IMR-90 (cell line): Measurements from ENCODE around the gene GZMM. TPM values are rescaled to one million over a fixed set of nuclear protein-coding genes. Genes with fewer than 3 reads are reported as not detected.

Experiments
- ATAC-seq: fragments of 200-7000 bp; cut with Tn5 transposase; 2 replicates; pipeline ENCODE4 v1.9.1; 2020; ENCODE audit warnings: low read depth, mild to moderate bottlenecking, moderate library complexity
- BruUV-seq: library from RNA; stranded (reverse); fragments of 400-500 nt; replicated peaks from 2 replicates; lab custom pipeline; 2021; lab: Mats Ljungman, UMichigan
- CTCF ChIA-PET: fragments of 300-600 bp; formaldehyde crosslinking; extraction: SDS; loops from one replicate; lab custom pipeline; 2021; ENCODE audit warnings: antibody characterized with exemption; lab: Yijun Ruan, JAX
- POLR2A ChIA-PET: fragments of 300-600 bp; sonication (Branson Sonifier 250); formaldehyde crosslinking; loops from one replicate; lab custom pipeline; 2022; ENCODE audit warnings: antibody characterized with exemption; ENCODE audit not compliant: unreplicated experiment; lab: Charles Lee
- DNase-seq: peaks from one replicate; pipeline ENCODE4 v3.0.0; 2013
- H2AFZ ChIP-seq: replicated peaks from 2 replicates; pipeline ENCODE3; 2013; ENCODE audit warnings: low read length, mild to moderate bottlenecking; ENCODE audit not compliant: poor library complexity
- H2AK5ac ChIP-seq: 2 replicates; pipeline ENCODE4 v1.6.1; 2013; ENCODE audit warnings: low read depth, low read length, inconsistent platforms
- H2AK9ac ChIP-seq: replicated peaks from 2 replicates; pipeline ENCODE3; 2013; ENCODE audit warnings: mild to moderate bottlenecking, low read depth, low read length, moderate library complexity; ENCODE audit not compliant: poor library complexity
- H2BK120ac ChIP-seq: 2 replicates; pipeline ENCODE4 v1.6.1; 2013; ENCODE audit warnings: low read depth, low read length, inconsistent platforms
- H2BK15ac ChIP-seq: 3 replicates; pipeline ENCODE4 v1.6.1; 2013; ENCODE audit warnings: low read depth, low read length, inconsistent platforms
- H2BK20ac ChIP-seq: 2 replicates; pipeline ENCODE4 v1.6.1; 2013; ENCODE audit warnings: low read depth, mild to moderate bottlenecking, inconsistent platforms, low read length, moderate library complexity
- H2BK5ac ChIP-seq: 2 replicates; pipeline ENCODE4 v1.6.1; 2013; ENCODE audit warnings: mild to moderate bottlenecking, low read depth, low read length, inconsistent platforms; ENCODE audit not compliant: poor library complexity, severe bottlenecking
- H3K14ac ChIP-seq: replicated peaks from 2 replicates; pipeline ENCODE4 v1.6.1; 2013; ENCODE audit warnings: low read depth, low read length, inconsistent platforms
- H3K18ac ChIP-seq: 2 replicates; pipeline ENCODE4 v1.6.1; 2013; ENCODE audit warnings: low read depth, low read length, control low read depth
- H3K23ac ChIP-seq: 2 replicates; pipeline ENCODE4 v1.6.1; 2013; ENCODE audit warnings: low read depth, low read length, inconsistent platforms
- H3K27ac ChIP-seq: 2 replicates; pipeline ENCODE4 v1.5.1; 2013; ENCODE audit warnings: mild to moderate bottlenecking, control low read depth, low read length; ENCODE audit not compliant: insufficient read depth
- H3K27me3 ChIP-seq: 2 replicates; pipeline ENCODE4 v1.6.1; 2013; ENCODE audit warnings: low read length; ENCODE audit not compliant: control insufficient read depth, insufficient read depth
- H3K36me3 ChIP-seq: 2 replicates; pipeline ENCODE4 v1.6.1; 2013; ENCODE audit warnings: low read length, mixed read lengths; ENCODE audit not compliant: control insufficient read depth, insufficient read depth
- H3K4ac ChIP-seq: 2 replicates; pipeline ENCODE4 v1.6.1; 2013; ENCODE audit warnings: low read depth, low read length, inconsistent platforms
- H3K4me1 ChIP-seq: 2 replicates; pipeline ENCODE4 v1.6.1; 2013; ENCODE audit warnings: low read length, mixed read lengths; ENCODE audit not compliant: control insufficient read depth, insufficient read depth
- H3K4me2 ChIP-seq: 2 replicates; pipeline ENCODE4 v1.6.1; 2013; ENCODE audit warnings: low read depth, mild to moderate bottlenecking, control low read depth, low read length, moderate library complexity
- H3K4me3 ChIP-seq: 2 replicates; pipeline ENCODE4 v1.5.1; 2013; ENCODE audit warnings: low read depth, mild to moderate bottlenecking, control low read depth, low read length, moderate library complexity; ENCODE audit not compliant: insufficient read depth
- H3K56ac ChIP-seq: 2 replicates; pipeline ENCODE4 v1.6.1; 2013; ENCODE audit warnings: low read length, inconsistent platforms; ENCODE audit not compliant: insufficient read depth; ENCODE audit errors: extremely low read depth
- H3K79me1 ChIP-seq, 2 experiments: 2 replicates each; pipeline ENCODE4 v1.6.1; 2013; ENCODE audit warnings: low read length in 2 of 2, inconsistent platforms in 1 of 2, low read depth in 1 of 2
- H3K9ac ChIP-seq: 2 replicates; pipeline ENCODE4 v1.6.1; 2013; ENCODE audit warnings: low read depth, low read length, control low read depth
- H3K9me1 ChIP-seq: 2 replicates; pipeline ENCODE4 v1.6.1; 2013; ENCODE audit warnings: low read length, inconsistent platforms; ENCODE audit not compliant: insufficient read depth
- H3K9me3 ChIP-seq: 2 replicates; pipeline ENCODE4 v1.6.1; 2013; ENCODE audit warnings: low read length; ENCODE audit not compliant: control insufficient read depth, insufficient read depth
- H4K20me1 ChIP-seq: 2 replicates; pipeline ENCODE4 v1.6.1; 2013; ENCODE audit warnings: low read length, inconsistent platforms; ENCODE audit not compliant: insufficient read depth
- H4K5ac ChIP-seq: 2 replicates; pipeline ENCODE4 v1.6.1; 2013; ENCODE audit warnings: mild to moderate bottlenecking, low read depth, low read length, control low read depth
- H4K8ac ChIP-seq, 2 experiments: 2 replicates each; pipeline ENCODE4 v1.6.1; 2013; ENCODE audit warnings: low read depth in 2 of 2, low read length in 2 of 2, control low read depth in 1 of 2, inconsistent platforms in 1 of 2
- H4K91ac ChIP-seq: 2 replicates; pipeline ENCODE4 v1.6.1; 2013; ENCODE audit warnings: low read depth, low read length, inconsistent platforms; ENCODE audit not compliant: insufficient read depth
- FOS ChIP-seq: fragments of 150-350 bp; IDR thresholded peaks from 2 replicates; pipeline ENCODE4 v1.6.1; 2016; ENCODE audit warnings: low read depth, low read length
- RAD21 ChIP-seq: IDR thresholded peaks from 2 replicates; pipeline ENCODE4 v1.6.1; 2012; ENCODE audit warnings: low read length, improper control_type of control experiment
- RCOR1 ChIP-seq: IDR thresholded peaks from 2 replicates; pipeline ENCODE4 v1.6.1; 2012; ENCODE audit warnings: mild to moderate bottlenecking, low read length, improper control_type of control experiment; ENCODE audit not compliant: insufficient replicate concordance
- RFX5 ChIP-seq: IDR thresholded peaks from 2 replicates; pipeline ENCODE4 v1.8.0; 2012; ENCODE audit warnings: low read depth, mild to moderate bottlenecking, low read length, moderate library complexity
- SMC3 ChIP-seq: fragments of 150-350 bp; IDR thresholded peaks from 2 replicates; pipeline ENCODE4 v1.6.1; 2016; ENCODE audit warnings: low read depth, mild to moderate bottlenecking, antibody characterized with exemption, low read length, moderate library complexity
- WGBS, 2 experiments: methylation state at CpG; one replicate each; pipeline versions ENCODE4 v1.1.5 to v1.1.7; 2013; ENCODE audit warnings: missing lambda C conversion rate in 2 of 2; ENCODE audit not compliant: insufficient read length in 1 of 2; ENCODE audit errors: extremely low coverage in 2 of 2; 5-methylcytosine and 5-hydroxymethylcytosine counted together
- dilution Hi-C: fragments of 300-500 bp; cut with HindIII; formaldehyde crosslinking; loops from one replicate; pipeline ENCODE4 v1.14.3; 2018; ENCODE audit warnings: low sequenced_read_pairs; ENCODE audit not compliant: unreplicated experiment
- in situ Hi-C: fragments of 300-500 bp; cut with MboI; formaldehyde crosslinking; loops from 3 replicates; pipeline ENCODE4 v1.14.3; 2019; ENCODE audit warnings: low sequenced_read_pairs, inconsistent platforms, mixed read lengths
- intact Hi-C: fragments of 100-400 bp; cut with micrococcal nuclease; formaldehyde crosslinking; loops from 2 replicates; pipeline ENCODE4 v1.10.0; 2022
- polyA plus RNA-seq, 3 experiments: library from polyadenylated mRNA; depleted of rRNA; stranded (reverse); fragments of >200 nt; gene quantifications; 2 replicates each; pipeline ENCODE4 v1.2.3, GENCODE V29; 2012; ENCODE audit warnings: low replicate concordance in 1 of 3
- total RNA-seq: library from RNA; depleted of rRNA; stranded (reverse); fragments of >200 nt; gene quantifications from 2 replicates; pipeline ENCODE4 v1.2.3, GENCODE V29; 2012
- TF ChIP-seq, protein P1 (sequence below): conservative IDR thresholded peaks from 2 replicates; pipeline ENCODE4 v1.5.1; 2012; ENCODE audit warnings: mild to moderate bottlenecking, low read depth, low read length, improper control_type of control experiment
- TF ChIP-seq, protein P2 (sequence below): fragments of 150-350 bp; IDR thresholded peaks from 2 replicates; pipeline ENCODE4 v1.6.1; 2017; ENCODE audit warnings: mild to moderate bottlenecking, antibody characterized with exemption, low read length, low read depth
- TF ChIP-seq, protein P3 (sequence below): fragments of 150-350 bp; IDR thresholded peaks from 2 replicates; pipeline ENCODE4 v1.6.1; 2016; ENCODE audit warnings: low read depth, mild to moderate bottlenecking, low read length, moderate library complexity, borderline replicate concordance

GZMM gene
- total and polyA plus RNA-seq, 2 of the 4 experiments (the other 2 are of a cell fraction) = 0.24 TPM; not detected in 1

DNA sequence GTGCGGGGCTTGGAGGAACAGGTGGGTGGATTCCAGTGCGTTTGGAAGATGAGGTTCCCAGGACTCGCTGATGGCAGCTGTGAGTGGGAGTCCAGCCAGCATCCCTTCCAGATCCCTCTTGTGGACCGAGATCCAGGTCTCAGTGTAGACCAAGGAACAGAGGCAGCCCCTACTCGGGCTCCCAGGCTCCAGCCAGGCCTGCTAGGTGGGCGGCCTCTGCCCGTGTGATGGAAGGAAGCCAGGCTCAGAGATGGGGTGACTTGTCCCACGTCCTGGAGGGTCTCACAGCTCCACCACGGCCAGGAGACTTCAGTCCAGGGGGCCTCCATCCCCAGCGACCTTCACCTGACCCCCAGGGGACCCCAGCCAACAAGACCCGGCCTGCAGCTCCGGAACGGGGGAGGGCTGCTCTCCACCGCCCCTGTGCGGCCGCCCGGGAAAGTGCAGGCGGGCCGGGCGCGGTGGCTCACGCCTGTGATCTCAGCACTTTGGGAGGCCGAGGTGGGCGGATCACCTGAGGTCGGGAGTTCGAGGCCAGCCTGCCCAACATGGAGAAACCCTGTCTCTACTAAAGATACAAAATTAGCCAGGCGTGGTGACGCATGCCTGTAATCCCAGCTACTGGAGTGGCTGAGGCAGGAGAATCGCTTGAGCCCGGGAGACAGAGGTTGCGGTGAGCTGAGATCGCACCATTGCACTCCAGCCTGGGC is 48.3 kb upstream of the GZMM start:
- Histone ChIP-seq H4K91ac (no peak overlapping the region), H2AK5ac (no peak overlapping the region), H3K4me1 (no peaks in the 10 kb centered on the region; the same call in 1 of the 2 replicates), H3K9ac (no peak overlapping the region), H3K27me3 (peaks cover 32% of the 10 kb centered on the region), H3K9me1 (no peaks in the 10 kb centered on the region), H2BK120ac (no peak overlapping the region), H3K23ac (no peak overlapping the region), H3K4ac (no peak overlapping the region), H3K4me3 (no peak overlapping the region), H2BK15ac (no peak overlapping the region), H2BK5ac (no peak overlapping the region), H4K20me1 (no peaks in the 10 kb centered on the region), H3K4me2 (no peak overlapping the region), H4K5ac (no peak overlapping the region), H2BK20ac (no peak overlapping the region), H3K9me3 (no peaks in the 10 kb centered on the region), H2AK9ac (peak overlapping the region; percentile 55), H4K8ac (no peak overlapping the region), H3K18ac (no peak overlapping the region), H2AFZ (peak overlapping the region; percentile 78), H3K79me1 (no peaks in the 10 kb centered on the region), H3K56ac (no peak overlapping the region), H3K27ac (no peak overlapping the region), H3K36me3 (no peaks in the 10 kb centered on the region), H3K14ac (no peak overlapping the region)
- intact Hi-C loops = no loop called here
- DNase-seq (peak; percentile 39), ATAC-seq (peak; percentile 78)
- CTCF ChIA-PET = interaction anchor here (0.9 kb wide), 1 partner anchor 11 kb away, joined by 8 read pairs; no protein-coding TSS in a partner anchor
- POLR2A ChIA-PET = no interaction called here
- in situ Hi-C loops = no loop called here
- dilution Hi-C loops = no loop called here
- BruUV-seq = no TSS peak
- TF ChIP-seq, protein P1, sequence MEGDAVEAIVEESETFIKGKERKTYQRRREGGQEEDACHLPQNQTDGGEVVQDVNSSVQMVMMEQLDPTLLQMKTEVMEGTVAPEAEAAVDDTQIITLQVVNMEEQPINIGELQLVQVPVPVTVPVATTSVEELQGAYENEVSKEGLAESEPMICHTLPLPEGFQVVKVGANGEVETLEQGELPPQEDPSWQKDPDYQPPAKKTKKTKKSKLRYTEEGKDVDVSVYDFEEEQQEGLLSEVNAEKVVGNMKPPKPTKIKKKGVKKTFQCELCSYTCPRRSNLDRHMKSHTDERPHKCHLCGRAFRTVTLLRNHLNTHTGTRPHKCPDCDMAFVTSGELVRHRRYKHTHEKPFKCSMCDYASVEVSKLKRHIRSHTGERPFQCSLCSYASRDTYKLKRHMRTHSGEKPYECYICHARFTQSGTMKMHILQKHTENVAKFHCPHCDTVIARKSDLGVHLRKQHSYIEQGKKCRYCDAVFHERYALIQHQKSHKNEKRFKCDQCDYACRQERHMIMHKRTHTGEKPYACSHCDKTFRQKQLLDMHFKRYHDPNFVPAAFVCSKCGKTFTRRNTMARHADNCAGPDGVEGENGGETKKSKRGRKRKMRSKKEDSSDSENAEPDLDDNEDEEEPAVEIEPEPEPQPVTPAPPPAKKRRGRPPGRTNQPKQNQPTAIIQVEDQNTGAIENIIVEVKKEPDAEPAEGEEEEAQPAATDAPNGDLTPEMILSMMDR = peak; percentile 54
- TF ChIP-seq RFX5 = no peak
- no peak for TF ChIP-seq FOS
- TF ChIP-seq RAD21 = peak; percentile 29
- no peak for TF ChIP-seq RCOR1
- TF ChIP-seq, protein P2, sequence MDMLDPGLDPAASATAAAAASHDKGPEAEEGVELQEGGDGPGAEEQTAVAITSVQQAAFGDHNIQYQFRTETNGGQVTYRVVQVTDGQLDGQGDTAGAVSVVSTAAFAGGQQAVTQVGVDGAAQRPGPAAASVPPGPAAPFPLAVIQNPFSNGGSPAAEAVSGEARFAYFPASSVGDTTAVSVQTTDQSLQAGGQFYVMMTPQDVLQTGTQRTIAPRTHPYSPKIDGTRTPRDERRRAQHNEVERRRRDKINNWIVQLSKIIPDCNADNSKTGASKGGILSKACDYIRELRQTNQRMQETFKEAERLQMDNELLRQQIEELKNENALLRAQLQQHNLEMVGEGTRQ = no peak
- TF ChIP-seq, protein P3, sequence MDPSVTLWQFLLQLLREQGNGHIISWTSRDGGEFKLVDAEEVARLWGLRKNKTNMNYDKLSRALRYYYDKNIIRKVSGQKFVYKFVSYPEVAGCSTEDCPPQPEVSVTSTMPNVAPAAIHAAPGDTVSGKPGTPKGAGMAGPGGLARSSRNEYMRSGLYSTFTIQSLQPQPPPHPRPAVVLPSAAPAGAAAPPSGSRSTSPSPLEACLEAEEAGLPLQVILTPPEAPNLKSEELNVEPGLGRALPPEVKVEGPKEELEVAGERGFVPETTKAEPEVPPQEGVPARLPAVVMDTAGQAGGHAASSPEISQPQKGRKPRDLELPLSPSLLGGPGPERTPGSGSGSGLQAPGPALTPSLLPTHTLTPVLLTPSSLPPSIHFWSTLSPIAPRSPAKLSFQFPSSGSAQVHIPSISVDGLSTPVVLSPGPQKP = no peak
- TF ChIP-seq SMC3 = 0 out of 2 replicates have a peak, but pooled peaks have one; percentile 18
- 17% methylated on average over 16 of the region's 32 CpGs; no CpG with 5 or more reads in 1 of the 2 experiments for WGBS, 2 experiments
